UCSD-AML1 (cell line): ENCODE measurements around the gene CHRNE.
"Not testable (repeated sequence)": the region's sequence is repeated elsewhere in the genome, so short reads cannot be mapped to it uniquely, and the experiment has no call there.

Experiments used
- DNase-seq: peaks from one replicate; lab custom pipeline; 2025; ENCODE audit not compliant: unreplicated experiment; lab: John Stamatoyannopoulos, UW

The CHRNE gene

GRCh38 chr17:4908301-4908700 is 5.4 kb upstream of the CHRNE start:
- DNase-seq = peak; percentile 47

DNA sequence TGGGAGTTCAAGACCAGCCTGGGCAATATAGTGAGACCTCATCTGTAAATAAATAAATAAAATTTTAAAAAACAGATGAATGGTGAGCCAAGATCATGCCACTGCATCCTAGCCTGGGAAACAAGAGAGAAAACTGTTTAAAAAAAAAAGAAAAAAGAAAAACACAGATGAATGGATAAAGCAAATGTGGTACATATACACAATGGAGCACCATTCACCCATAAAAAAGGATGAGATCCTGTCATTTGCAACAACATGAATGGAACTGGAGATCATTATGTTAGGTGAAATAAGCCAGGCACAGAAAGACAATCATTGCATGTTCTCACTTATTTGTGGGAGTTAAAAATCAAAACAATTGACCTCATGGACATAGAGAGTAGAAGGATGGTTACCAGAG is 3.7 kb upstream of the CHRNE start:
- not testable (repeated sequence) for DNase-seq

GRCh38 chr17:4902540-4902939 is 358 bp downstream of the CHRNE start:
- DNase-seq = no peak

- DNase-seq = no peak
Observed at GRCh38 chr17:4901648-4902344, 1.1 kb downstream of the CHRNE start.

GRCh38 chr17:4901108-4901647 is 1.7 kb downstream of the CHRNE start:
- no peak for DNase-seq

DNA sequence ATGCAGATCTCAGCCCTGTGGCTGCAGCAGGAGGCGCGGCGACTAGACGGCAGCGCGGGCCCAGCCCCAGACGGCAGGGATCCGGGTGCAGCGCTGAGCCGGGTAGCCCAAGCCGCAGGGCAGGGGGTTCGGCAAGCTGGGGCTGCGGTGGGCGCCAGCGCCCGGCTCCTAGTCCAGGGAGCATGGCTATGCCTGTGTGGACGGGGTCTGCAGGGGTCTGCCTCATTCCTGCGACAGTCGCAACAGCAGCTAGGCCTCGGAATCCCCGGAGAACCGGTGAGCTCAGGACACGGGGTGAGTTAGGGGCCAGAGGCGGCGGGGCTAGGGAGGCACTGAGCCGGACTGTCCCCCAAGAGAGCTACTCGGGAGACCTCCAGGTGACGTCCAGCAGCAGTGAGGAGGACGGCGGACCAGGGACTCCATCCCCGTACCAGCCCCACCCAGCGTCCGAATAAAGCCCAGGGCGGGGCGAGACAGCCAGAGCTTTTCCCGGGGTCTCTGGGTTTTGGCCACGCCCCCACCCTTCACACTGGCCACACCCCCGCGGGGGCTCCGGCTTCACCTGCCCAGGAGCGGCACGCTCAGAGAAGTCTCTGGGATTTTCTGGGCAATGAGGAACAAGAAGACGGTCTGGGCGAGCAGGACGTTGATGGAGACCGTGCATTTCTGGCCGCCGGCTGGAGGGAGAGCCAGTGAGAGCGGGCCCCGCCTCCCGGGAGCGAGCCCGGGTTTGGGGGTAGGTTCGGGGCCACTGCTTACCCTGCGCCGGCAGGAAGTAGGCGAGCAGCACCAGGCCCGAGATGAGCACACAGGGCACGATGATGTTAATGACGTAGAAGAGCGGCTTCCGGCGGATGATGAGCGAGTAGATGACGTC is 2.4 kb downstream of the CHRNE start:
- no peak for DNase-seq

GRCh38 chr17:4899341-4900230 is 3.3 kb downstream of the CHRNE start, which contains the start of gene C17orf107:
Gene C17orf107 (plus strand): TSS chr17:4899536. CDS start chr17:4899763, 227 bp downstream.
- no peak for DNase-seq

GRCh38 chr17:4898927-4899326 is 4.0 kb downstream of the CHRNE start:
- no peak for DNase-seq

DNA sequence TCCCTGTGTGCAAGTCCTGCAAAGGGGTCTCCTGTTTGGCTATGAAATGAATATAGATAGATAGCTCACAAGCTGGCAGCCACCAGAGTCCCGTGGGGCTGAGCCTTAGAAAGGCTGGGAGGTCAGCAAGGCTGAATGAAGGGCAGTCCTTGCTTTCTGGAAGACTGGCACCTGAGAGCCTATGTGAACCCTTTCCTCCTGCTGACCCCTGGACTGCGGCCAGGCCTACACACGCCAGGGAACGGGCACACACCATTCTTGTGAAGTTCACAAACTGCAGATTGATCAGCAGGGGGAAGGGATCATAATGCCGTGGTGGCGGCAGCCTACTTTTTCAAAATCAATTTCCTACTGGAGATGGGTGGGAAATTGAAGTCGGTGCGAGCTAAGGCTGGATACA is 4.5 kb downstream of the CHRNE start:
- no peak for DNase-seq

- DNase-seq = no peak
Observed at GRCh38 chr17:4897785-4898184, 5.1 kb downstream of the CHRNE start.

DNA sequence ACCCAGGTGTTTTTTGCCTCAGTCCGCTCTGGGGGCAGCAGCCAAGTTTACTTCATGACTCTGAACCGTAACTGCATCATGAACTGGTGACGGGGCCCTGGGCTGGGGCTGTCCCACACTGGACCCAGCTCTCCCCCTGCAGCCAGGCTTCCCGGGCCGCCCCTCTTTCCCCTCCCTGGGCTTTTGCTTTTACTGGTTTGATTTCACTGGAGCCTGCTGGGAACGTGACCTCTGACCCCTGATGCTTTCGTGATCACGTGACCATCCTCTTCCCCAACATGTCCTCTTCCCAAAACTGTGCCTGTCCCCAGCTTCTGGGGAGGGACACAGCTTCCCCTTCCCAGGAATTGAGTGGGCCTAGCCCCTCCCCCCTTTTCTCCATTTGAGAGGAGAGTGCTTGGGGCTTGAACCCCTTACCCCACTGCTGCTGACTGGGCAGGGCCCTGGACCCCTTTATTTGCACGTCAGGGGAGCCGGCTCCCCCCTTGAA is 5.7 kb downstream of the CHRNE start:
- DNase-seq = no peak

DNA sequence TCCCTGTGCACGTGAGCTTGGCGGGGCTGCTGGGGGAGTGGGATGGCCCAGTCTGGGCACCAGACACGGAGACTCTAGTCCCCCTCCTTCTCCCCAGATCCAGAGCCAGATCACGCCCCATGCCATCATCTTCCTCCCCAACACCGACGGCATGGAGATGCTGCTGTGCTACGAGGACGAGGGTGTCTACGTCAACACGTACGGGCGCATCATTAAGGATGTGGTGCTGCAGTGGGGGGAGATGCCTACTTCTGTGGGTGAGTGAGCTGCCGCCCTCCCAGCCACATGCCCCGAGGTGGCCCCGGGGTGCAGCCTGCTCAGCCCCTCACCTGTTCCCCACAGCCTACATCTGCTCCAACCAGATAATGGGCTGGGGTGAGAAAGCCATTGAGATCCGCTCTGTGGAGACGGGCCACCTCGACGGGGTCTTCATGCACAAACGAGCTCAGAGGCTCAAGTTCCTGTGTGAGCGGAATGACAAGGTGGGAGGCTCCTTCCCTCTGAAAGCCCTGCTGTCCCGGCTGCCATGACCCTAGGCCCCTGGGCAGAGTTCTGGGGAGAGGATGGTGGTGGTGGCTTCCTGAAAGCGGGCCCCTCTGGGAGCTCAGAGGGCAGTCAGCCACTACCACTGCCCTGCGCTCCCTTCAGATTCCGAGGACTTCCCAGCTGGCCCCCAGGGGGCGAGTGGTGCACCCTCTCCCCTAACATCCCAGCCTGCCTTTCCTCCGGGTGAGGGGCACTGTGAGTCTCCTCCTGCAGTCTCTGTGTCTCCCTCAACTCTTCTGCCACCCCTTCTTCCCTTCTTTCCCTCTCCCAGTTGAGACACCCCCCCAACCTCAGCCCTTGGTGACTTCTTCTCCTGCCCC is 6.3 kb downstream of the CHRNE start:
- DNase-seq = no peak

GRCh38 chr17:4895657-4896331 is 7.1 kb downstream of the CHRNE start:
- DNase-seq = no peak

DNA sequence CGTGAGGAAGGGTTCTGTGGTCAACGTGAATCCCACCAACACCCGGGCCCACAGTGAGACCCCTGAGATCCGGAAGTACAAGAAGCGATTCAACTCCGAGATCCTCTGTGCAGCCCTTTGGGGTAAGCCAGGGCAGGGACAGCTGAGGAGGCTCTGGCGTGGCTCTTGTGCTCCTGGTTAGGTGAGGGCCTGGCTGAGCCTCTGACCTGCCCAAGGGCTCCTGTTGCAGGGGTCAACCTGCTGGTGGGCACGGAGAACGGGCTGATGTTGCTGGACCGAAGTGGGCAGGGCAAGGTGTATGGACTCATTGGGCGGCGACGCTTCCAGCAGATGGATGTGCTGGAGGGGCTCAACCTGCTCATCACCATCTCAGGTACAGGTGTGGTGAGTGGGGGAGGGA is 7.8 kb downstream of the CHRNE start:
- DNase-seq = no peak

DNA sequence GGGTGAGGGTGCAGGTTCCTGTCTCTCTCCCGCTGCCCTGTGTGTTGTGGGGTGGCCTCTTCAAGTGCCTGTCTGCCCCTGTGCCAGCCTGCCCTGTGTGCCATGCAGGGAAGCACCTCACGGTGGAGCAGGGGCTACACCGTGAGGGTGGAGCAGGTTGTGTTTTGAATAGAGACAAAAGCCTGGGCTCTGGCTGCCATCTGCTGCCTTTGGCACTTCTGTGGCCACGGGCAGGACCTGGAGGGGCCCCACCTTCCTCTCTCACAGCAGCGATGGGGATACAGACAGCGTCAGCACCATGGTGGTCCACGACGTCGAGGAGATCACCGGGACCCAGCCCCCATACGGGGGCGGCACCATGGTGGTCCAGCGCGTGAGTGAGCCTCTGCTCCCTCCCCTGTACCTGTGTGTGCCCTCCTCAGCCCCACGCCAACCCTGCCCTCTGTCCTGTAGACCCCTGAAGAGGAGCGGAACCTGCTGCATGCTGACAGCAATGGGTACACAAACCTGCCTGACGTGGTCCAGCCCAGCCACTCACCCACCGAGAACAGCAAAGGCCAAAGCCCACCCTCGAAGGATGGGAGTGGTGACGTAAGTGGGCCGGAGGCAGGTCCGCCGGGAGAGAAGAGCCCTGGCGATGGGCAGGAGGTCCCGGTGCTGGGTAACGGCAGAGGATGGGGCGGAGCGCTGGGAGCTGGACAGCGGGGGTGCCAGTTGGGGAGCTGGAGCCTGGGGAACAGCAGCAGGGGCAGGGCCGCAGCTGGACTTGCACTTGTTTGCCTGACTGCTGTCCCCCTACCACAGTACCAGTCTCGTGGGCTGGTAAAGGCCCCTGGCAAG is 9.0 kb downstream of the CHRNE start:
- no peak for DNase-seq

GRCh38 chr17:4893272-4893671 is 9.6 kb downstream of the CHRNE start:
- DNase-seq = no peak

- no peak for DNase-seq
Observed at GRCh38 chr17:4892499-4893221, 10.2 kb downstream of the CHRNE start.
